HEK293 (cell line): ENCODE measurements around the gene FAM177B.

Experiments
- EGR2 ChIP-seq: fragments of 450-650 bp; formaldehyde crosslinking; IDR thresholded peaks from 2 replicates; pipeline ENCODE4 v1.5.1; 2016; ENCODE audit warnings: low read depth, missing biosample characterization, missing genetic modification characterization
- KLF1 ChIP-seq: fragments of 450-650 bp; formaldehyde crosslinking; IDR thresholded peaks from 2 replicates; pipeline ENCODE4 v1.5.1; 2016; ENCODE audit warnings: missing biosample characterization, missing genetic modification characterization
- KLF8 ChIP-seq: fragments of 450-650 bp; formaldehyde crosslinking; IDR thresholded peaks from 2 replicates; pipeline ENCODE4 v1.5.1; 2016; ENCODE audit warnings: missing biosample characterization, missing genetic modification characterization
- MZF1 ChIP-seq: fragments of 450-650 bp; formaldehyde crosslinking; IDR thresholded peaks from 2 replicates; pipeline ENCODE4 v1.5.1; 2017; ENCODE audit warnings: missing biosample characterization, missing genetic modification characterization, borderline replicate concordance
- PRDM1 ChIP-seq: fragments of 450-650 bp; formaldehyde crosslinking; IDR thresholded peaks from 2 replicates; pipeline ENCODE4; 2016; ENCODE audit warnings: missing biosample characterization, missing genetic modification characterization
- SP2 ChIP-seq: fragments of 450-650 bp; formaldehyde crosslinking; IDR thresholded peaks from 2 replicates; pipeline ENCODE4 v1.5.1; 2016; ENCODE audit warnings: missing biosample characterization, missing genetic modification characterization
- YY1 ChIP-seq: fragments of 450-650 bp; formaldehyde crosslinking; IDR thresholded peaks from 2 replicates; pipeline ENCODE4 v1.5.1; 2018; ENCODE audit warnings: missing biosample characterization, missing genetic modification characterization
- ZIC2 ChIP-seq: fragments of 450-650 bp; formaldehyde crosslinking; IDR thresholded peaks from 2 replicates; pipeline ENCODE4 v1.5.1; 2016; ENCODE audit warnings: missing biosample characterization, missing genetic modification characterization
- ZNF114 ChIP-seq: fragments of 450-650 bp; formaldehyde crosslinking; IDR thresholded peaks from 2 replicates; pipeline ENCODE4 v1.5.0; 2017; ENCODE audit warnings: missing biosample characterization, missing genetic modification characterization
- ZNF157 ChIP-seq: fragments of 450-650 bp; formaldehyde crosslinking; IDR thresholded peaks from 2 replicates; pipeline ENCODE4 v1.5.1; 2016; ENCODE audit warnings: missing biosample characterization, missing genetic modification characterization
- ZNF184 ChIP-seq: fragments of 450-650 bp; IDR thresholded peaks from 2 replicates; pipeline ENCODE4 v1.5.1; 2018; ENCODE audit warnings: missing biosample characterization, mild to moderate bottlenecking, missing genetic modification characterization
- ZNF202 ChIP-seq: fragments of 450-650 bp; formaldehyde crosslinking; IDR thresholded peaks from 2 replicates; pipeline ENCODE4 v1.5.1; 2016; ENCODE audit warnings: missing biosample characterization, missing genetic modification characterization, borderline replicate concordance
- ZNF24 ChIP-seq: fragments of 450-650 bp; formaldehyde crosslinking; IDR thresholded peaks from 2 replicates; pipeline ENCODE4 v1.5.1; 2016; ENCODE audit warnings: missing biosample characterization, missing genetic modification characterization
- ZNF335 ChIP-seq: fragments of 450-650 bp; formaldehyde crosslinking; conservative IDR thresholded peaks from 2 replicates; pipeline ENCODE4 v1.5.1; 2016; ENCODE audit warnings: missing biosample characterization, missing genetic modification characterization
- ZNF423 ChIP-seq: fragments of 450-650 bp; formaldehyde crosslinking; IDR thresholded peaks from 2 replicates; pipeline ENCODE4 v1.5.1; 2016; ENCODE audit warnings: missing biosample characterization, missing genetic modification characterization
- ZNF521 ChIP-seq: fragments of 450-650 bp; formaldehyde crosslinking; IDR thresholded peaks from 2 replicates; pipeline ENCODE4 v1.5.1; 2017; ENCODE audit warnings: missing biosample characterization, mild to moderate bottlenecking, missing genetic modification characterization
- ZNF585B ChIP-seq: fragments of 450-650 bp; formaldehyde crosslinking; IDR thresholded peaks from 2 replicates; pipeline ENCODE4 v1.5.1; 2016; ENCODE audit warnings: missing biosample characterization, missing genetic modification characterization
- ZNF600 ChIP-seq: fragments of 450-650 bp; formaldehyde crosslinking; IDR thresholded peaks from 2 replicates; pipeline ENCODE4 v1.5.1; 2016; ENCODE audit warnings: missing biosample characterization, missing genetic modification characterization
- ZNF660 ChIP-seq: fragments of 450-650 bp; IDR thresholded peaks from 2 replicates; pipeline ENCODE4 v1.5.1; 2018; ENCODE audit warnings: missing biosample characterization, mild to moderate bottlenecking, missing genetic modification characterization
- TF ChIP-seq, protein P1 (sequence below): fragments of 450-650 bp; formaldehyde crosslinking; conservative IDR thresholded peaks from 2 replicates; pipeline ENCODE4 v1.5.1; 2016; ENCODE audit warnings: low read depth, missing biosample characterization, missing genetic modification characterization
- TF ChIP-seq, protein P2 (sequence below): fragments of 450-650 bp; formaldehyde crosslinking; IDR thresholded peaks from 2 replicates; pipeline ENCODE4 v1.5.1; 2016; ENCODE audit warnings: missing biosample characterization, missing genetic modification characterization
- TF ChIP-seq, protein P3 (sequence below): fragments of 450-650 bp; formaldehyde crosslinking; IDR thresholded peaks from 2 replicates; pipeline ENCODE4 v1.5.1; 2016; ENCODE audit warnings: missing biosample characterization, missing genetic modification characterization, low read depth
- TF ChIP-seq, protein P4 (sequence below): fragments of 450-650 bp; formaldehyde crosslinking; IDR thresholded peaks from 2 replicates; pipeline ENCODE4 v1.5.1; 2016; ENCODE audit warnings: missing biosample characterization, missing genetic modification characterization
- TF ChIP-seq, protein P5 (sequence below): fragments of 450-650 bp; formaldehyde crosslinking; IDR thresholded peaks from 2 replicates; pipeline ENCODE4 v1.5.1; 2016; ENCODE audit warnings: missing biosample characterization, missing genetic modification characterization

Gene FAM177B

DNA sequence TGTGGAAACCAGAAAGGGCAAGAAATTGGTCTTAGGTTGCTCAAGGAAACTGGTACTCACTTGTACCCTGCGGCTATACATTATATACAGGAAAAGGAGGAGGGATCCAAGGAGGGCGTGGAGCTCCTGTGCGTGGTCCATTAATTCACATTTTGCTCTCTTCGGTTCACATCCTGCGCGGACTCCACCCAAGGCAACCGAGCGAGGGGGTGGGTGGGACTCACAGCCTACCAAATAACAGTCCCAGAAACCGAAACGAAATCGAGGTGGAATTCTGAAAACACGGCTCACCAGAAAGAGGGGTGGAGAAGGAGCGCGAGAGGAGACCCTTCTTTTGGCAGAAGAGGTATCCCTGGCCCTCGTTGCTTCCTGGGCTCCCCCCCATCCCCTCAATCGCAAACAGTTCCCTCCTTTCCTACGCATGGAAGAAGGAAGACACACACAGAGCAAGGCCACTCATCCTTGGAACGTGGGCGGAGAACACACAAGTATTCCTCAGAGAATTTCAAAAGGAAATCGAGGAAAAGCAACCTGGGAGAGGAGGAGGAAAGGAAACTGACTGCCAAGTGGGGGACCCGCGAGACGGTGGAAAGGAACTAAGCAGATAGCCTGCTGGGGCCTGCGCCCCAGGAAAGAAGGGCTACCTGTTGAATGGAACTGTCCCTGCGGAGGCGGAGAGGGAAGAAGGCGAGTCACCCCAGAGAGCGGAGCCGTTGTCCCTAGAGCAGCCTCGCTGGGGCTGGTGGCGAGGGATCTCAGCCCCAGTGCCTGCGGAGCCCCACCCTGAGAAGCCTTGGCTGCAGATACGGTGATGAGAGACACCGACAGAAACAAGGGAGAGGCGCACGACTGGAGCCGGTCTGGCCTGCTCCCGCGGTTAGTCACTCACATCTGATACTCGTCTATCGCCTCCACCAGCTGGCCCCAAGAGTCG, 25.4 kb upstream of the FAM177B start (continued):
- TF ChIP-seq, protein P1, sequence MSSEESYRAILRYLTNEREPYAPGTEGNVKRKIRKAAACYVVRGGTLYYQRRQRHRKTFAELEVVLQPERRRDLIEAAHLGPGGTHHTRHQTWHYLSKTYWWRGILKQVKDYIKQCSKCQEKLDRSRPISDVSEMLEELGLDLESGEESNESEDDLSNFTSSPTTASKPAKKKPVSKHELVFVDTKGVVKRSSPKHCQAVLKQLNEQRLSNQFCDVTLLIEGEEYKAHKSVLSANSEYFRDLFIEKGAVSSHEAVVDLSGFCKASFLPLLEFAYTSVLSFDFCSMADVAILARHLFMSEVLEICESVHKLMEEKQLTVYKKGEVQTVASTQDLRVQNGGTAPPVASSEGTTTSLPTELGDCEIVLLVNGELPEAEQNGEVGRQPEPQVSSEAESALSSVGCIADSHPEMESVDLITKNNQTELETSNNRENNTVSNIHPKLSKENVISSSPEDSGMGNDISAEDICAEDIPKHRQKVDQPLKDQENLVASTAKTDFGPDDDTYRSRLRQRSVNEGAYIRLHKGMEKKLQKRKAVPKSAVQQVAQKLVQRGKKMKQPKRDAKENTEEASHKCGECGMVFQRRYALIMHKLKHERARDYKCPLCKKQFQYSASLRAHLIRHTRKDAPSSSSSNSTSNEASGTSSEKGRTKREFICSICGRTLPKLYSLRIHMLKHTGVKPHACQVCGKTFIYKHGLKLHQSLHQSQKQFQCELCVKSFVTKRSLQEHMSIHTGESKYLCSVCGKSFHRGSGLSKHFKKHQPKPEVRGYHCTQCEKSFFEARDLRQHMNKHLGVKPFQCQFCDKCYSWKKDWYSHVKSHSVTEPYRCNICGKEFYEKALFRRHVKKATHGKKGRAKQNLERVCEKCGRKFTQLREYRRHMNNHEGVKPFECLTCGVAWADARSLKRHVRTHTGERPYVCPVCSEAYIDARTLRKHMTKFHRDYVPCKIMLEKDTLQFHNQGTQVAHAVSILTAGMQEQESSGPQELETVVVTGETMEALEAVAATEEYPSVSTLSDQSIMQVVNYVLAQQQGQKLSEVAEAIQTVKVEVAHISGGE (tag by site-specific recombination), result 0 out of 2 replicates have a peak, but pooled peaks have one; percentile 16
- TF ChIP-seq ZNF600 (tag by site-specific recombination), result peak; percentile 35
- peak; percentile 86 for TF ChIP-seq EGR2 (tag by site-specific recombination)
- TF ChIP-seq KLF8 (tag by site-specific recombination), result peak; percentile 45
- TF ChIP-seq ZNF335 (tag by site-specific recombination), result peak; percentile 58; the same call in 1 of the 2 replicates
- TF ChIP-seq PRDM1 (tag by site-specific recombination), result peak; percentile 39; the same call in 1 of the 2 replicates
- TF ChIP-seq, protein P2, sequence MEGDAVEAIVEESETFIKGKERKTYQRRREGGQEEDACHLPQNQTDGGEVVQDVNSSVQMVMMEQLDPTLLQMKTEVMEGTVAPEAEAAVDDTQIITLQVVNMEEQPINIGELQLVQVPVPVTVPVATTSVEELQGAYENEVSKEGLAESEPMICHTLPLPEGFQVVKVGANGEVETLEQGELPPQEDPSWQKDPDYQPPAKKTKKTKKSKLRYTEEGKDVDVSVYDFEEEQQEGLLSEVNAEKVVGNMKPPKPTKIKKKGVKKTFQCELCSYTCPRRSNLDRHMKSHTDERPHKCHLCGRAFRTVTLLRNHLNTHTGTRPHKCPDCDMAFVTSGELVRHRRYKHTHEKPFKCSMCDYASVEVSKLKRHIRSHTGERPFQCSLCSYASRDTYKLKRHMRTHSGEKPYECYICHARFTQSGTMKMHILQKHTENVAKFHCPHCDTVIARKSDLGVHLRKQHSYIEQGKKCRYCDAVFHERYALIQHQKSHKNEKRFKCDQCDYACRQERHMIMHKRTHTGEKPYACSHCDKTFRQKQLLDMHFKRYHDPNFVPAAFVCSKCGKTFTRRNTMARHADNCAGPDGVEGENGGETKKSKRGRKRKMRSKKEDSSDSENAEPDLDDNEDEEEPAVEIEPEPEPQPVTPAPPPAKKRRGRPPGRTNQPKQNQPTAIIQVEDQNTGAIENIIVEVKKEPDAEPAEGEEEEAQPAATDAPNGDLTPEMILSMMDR (tag by site-specific recombination), result no peak; the same call in 1 of the 2 replicates
- TF ChIP-seq KLF1 (tag by site-specific recombination), result peak; percentile 47
- TF ChIP-seq ZNF24, result no peak
- TF ChIP-seq ZNF423 (tag by site-specific recombination), result no peak
- TF ChIP-seq, protein P3, sequence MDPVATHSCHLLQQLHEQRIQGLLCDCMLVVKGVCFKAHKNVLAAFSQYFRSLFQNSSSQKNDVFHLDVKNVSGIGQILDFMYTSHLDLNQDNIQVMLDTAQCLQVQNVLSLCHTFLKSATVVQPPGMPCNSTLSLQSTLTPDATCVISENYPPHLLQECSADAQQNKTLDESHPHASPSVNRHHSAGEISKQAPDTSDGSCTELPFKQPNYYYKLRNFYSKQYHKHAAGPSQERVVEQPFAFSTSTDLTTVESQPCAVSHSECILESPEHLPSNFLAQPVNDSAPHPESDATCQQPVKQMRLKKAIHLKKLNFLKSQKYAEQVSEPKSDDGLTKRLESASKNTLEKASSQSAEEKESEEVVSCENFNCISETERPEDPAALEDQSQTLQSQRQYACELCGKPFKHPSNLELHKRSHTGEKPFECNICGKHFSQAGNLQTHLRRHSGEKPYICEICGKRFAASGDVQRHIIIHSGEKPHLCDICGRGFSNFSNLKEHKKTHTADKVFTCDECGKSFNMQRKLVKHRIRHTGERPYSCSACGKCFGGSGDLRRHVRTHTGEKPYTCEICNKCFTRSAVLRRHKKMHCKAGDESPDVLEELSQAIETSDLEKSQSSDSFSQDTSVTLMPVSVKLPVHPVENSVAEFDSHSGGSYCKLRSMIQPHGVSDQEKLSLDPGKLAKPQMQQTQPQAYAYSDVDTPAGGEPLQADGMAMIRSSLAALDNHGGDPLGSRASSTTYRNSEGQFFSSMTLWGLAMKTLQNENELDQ (tag by site-specific recombination), result no peak
- no peak for TF ChIP-seq ZNF202 (tag by site-specific recombination)
- no peak for TF ChIP-seq ZNF114 (tag by site-specific recombination)
- TF ChIP-seq, protein P4, sequence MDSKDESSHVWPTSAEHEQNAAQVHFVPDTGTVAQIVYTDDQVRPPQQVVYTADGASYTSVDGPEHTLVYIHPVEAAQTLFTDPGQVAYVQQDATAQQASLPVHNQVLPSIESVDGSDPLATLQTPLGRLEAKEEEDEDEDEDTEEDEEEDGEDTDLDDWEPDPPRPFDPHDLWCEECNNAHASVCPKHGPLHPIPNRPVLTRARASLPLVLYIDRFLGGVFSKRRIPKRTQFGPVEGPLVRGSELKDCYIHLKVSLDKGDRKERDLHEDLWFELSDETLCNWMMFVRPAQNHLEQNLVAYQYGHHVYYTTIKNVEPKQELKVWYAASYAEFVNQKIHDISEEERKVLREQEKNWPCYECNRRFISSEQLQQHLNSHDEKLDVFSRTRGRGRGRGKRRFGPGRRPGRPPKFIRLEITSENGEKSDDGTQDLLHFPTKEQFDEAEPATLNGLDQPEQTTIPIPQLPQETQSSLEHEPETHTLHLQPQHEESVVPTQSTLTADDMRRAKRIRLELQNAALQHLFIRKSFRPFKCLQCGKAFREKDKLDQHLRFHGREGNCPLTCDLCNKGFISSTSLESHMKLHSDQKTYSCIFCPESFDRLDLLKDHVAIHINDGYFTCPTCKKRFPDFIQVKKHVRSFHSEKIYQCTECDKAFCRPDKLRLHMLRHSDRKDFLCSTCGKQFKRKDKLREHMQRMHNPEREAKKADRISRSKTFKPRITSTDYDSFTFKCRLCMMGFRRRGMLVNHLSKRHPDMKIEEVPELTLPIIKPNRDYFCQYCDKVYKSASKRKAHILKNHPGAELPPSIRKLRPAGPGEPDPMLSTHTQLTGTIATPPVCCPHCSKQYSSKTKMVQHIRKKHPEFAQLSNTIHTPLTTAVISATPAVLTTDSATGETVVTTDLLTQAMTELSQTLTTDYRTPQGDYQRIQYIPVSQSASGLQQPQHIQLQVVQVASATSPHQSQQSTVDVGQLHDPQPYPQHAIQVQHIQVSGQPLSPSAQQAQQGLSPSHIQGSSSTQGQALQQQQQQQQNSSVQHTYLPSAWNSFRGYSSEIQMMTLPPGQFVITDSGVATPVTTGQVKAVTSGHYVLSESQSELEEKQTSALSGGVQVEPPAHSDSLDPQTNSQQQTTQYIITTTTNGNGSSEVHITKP (tag by site-specific recombination), result peak; percentile 99
- TF ChIP-seq ZNF521 (tag by site-specific recombination), result no peak
- TF ChIP-seq MZF1 (tag by site-specific recombination), result 0 out of 2 replicates have a peak, but pooled peaks have one; percentile 33
- TF ChIP-seq, protein P5, sequence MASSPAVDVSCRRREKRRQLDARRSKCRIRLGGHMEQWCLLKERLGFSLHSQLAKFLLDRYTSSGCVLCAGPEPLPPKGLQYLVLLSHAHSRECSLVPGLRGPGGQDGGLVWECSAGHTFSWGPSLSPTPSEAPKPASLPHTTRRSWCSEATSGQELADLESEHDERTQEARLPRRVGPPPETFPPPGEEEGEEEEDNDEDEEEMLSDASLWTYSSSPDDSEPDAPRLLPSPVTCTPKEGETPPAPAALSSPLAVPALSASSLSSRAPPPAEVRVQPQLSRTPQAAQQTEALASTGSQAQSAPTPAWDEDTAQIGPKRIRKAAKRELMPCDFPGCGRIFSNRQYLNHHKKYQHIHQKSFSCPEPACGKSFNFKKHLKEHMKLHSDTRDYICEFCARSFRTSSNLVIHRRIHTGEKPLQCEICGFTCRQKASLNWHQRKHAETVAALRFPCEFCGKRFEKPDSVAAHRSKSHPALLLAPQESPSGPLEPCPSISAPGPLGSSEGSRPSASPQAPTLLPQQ (tag by site-specific recombination), result no peak
- TF ChIP-seq YY1 (tag by site-specific recombination), result no peak
- no peak for TF ChIP-seq ZNF585B (tag by site-specific recombination)
- no peak for TF ChIP-seq ZNF157 (tag by site-specific recombination)
- peak; percentile 73 for TF ChIP-seq ZNF660
- peak; percentile 79 for TF ChIP-seq SP2 (tag by site-specific recombination)
- no peak for TF ChIP-seq ZNF184 (tag by site-specific recombination)
- TF ChIP-seq ZIC2 (tag by site-specific recombination), result peak; percentile 41
